HG02840 (cell line): Measurements from ENCODE around the gene CORO2B.
"Not testable (repeated sequence)": the region's sequence is repeated elsewhere in the genome, so short reads cannot be mapped to it uniquely, and the experiment has no call there.

ENCODE experiments used
- ATAC-seq: cut with Tn5 transposase; IDR thresholded peaks from one replicate; pipeline ENCODE4 v1.9.1; 2021; ENCODE audit warnings: mild to moderate bottlenecking, moderate library complexity, moderate number of reproducible peaks; ENCODE audit not compliant: unreplicated experiment, low FRiP score

Gene CORO2B

DNA sequence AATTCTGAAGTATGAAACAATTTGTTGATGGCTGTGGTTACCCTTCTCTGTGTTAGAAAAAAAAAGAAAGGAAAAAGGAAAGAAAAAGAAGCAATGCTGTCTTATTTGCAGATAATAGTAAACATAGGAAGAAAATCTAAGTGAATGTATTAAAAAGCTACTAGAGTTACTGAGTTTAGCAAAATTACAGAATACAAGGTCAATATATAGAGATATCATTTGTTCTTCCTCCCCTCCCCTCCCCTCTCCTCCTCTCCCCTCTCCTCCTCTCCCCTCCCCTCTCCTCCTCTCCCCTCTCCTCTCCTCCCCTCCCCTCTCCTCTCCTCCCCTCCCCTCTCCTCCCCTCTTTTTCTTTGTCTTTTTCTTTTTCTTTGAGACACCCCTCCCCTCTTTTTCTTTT, 172.8 kb downstream of the CORO2B start:
- no peak for ATAC-seq

DNA sequence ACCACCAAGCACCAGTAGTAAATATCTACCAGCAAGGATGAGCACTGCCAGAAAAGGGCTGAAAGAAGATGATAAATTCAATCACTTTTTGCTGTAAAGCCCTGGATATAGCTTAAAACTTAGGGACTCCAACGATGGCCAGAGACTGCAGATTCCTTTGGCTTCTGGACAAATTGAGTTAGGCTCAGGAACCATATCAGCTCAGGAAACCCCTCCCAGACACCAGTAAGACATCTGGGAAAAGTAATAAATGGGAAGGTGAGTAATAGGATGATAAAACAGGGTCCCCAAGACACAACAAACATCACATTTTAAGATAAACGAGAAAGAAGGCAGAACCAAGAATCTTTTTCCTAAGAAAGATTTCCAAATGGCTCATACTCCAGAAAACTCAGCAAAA, 176.9 kb downstream of the CORO2B start:
- ATAC-seq, result no peak

DNA sequence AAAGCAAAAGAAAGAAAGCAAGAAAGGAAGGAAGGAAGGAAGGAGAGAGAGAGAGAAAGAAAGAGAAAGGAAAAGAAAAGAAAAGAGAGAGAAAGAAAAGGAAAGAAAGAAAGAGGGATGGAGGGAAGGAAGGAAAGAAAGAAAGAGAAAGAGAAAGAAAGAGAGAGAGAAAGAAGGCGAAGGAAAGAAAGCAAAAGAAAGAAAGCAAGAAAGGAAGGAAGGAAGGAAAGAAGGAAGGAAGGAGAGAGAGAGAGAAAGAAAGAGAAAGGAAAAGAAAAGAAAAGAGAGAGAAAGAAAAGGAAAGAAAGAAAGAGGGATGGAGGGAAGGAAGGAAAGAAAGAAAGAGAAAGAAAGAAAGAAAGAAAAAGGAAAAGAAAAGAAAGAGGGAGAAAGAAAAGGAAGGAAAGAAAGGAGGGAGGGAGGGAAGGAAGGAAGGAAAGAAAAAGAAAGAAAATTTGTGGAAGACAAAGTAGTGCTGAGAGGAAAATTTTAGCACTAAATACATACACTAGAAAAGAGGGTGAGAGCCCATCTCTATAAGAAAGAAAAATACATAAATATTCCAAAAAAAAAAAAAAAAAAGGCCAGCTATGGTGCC, 181.3 kb downstream of the CORO2B start:
- not testable (repeated sequence) for ATAC-seq

- ATAC-seq, result no peak
Measured at GRCh38 chr15:68763063-68763462, 184.3 kb downstream of the CORO2B start.

- ATAC-seq, result no peak
Measured at GRCh38 chr15:68764090-68764489, 185.3 kb downstream of the CORO2B start.

GRCh38 chr15:68765602-68766368, 187.0 kb downstream of the CORO2B start:
- no peak for ATAC-seq

DNA sequence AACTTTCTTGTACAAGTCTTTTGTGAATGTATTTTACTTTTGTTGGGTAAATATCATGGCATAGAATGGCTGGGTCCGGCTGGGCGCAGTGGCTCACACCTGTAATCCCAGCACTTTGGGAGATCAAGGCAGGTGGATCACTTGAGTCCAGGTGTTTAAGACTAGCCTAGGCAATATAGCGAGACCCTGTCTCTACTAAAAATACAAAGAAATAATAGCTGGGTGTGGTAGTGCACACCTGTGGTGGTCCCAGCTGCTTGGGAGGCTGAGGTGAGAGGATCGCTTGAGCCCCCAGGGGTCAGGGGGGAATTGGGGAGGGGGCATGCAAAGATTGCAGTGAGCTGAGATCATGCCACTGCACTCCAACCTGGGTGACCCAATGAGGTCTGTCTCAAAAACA, 189.0 kb downstream of the CORO2B start:
- no peak for ATAC-seq

DNA sequence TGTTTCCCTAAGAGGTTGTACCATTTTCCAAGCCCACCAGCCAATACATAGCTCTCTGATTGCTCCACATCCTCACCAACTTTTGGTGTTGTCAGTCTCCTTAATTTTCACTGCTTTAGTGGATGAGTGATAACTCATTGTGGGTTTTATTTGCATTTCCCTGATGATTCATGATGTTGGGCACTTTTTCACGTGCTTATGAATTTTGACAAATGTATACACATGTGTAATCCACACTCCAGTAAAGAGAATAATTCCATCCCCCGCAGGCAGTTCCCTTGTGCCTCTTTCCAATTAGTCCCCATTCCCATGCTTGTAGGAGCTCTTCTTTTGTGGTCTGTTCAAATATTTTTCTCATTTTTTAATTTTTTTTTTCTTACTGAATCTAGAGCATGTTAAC, 189.5 kb downstream of the CORO2B start:
- no peak for ATAC-seq

DNA sequence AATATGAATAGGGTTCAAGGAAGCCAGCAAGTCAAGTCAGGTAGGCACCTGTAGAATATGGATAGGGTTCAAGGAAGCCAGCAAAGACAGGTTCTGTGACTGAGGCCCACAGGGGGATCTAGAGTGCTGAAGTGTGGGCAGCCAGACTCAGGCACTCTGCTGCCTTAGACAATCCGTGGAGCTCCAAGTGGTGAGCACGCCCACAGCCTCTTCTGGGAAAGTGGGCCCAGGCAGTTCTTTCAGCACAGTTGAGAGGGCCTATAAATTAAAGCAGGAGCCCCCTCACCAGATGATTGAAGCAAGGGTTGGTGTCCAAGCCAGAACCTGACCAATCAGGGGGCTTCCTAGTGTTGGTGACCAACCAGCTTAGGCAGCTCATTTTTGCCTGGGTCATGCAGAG, 190.9 kb downstream of the CORO2B start:
- no peak for ATAC-seq

DNA sequence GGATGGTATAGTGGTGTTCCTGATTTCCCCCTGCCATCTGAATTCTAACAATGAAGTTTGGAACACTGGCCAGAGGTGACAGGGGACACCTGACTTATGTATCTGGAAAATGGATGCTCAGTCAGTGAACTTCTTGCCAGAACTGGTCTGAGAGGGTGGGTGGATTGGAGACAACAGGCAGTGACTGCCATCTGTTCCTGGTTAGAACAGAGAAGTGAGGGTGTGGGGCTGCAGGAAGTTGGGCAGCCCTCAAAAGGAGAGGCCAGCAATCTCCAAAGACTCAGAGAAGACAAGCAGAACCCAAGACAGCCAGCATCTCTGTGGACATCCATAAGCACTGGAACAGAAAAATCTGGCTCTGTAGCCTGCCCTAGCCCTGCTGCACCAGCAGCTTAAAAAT, 191.4 kb downstream of the CORO2B start:
- no peak for ATAC-seq

GRCh38 chr15:68773036-68773435, 194.2 kb downstream of the CORO2B start:
- ATAC-seq, result no peak

DNA sequence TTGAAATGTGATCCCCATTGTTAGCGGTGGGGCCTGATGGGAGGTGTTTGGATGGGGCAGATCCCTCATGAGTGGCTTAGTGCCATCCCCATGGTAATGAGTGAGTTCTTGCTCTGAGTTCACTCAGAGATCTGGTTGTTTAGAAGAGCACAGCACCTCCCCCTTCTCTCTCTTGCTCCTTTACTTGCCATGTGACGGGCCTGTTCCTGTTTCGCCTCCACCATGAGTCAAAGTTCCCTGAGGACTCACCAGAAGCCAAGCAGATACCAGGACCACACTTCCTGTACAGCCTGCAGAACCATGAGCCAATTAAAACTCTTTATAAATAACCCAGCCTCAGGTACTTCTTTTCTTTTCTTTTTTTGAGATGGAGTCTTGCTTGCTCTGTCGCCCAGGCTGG, 195.3 kb downstream of the CORO2B start:
- ATAC-seq, result no peak

DNA sequence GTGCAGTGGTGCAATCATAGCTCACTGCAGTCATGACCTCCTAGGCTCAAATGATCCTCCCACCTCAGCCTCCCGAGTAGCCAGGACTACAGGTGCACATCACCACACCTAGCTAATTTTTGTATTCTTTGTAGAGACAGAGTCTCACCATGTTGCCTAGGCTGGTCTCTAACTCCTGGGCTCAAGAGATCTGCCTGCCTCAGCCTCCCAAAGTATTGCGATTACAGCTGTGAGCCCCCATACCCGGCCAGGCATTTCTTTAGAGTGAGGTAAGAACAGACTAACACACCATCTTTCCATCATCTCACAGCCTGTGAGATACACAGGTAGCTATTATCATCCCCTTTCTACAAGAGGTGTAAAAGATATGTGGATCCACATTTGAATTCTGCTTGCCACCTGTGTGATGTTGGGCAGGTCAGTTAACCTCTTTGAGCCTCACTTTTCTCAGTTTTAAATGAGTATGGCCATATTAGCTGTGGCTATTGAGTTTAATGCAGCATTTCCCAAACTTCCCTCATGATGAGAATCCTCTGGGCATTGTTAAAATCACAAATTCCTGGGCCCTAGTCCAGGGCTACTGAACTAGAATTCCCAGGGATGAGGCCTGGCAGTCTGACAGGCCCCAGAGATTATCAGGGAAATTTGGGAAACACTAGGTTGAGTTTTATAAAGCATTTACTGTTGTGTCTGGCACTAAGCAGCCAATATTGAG, 195.9 kb downstream of the CORO2B start:
- no peak for ATAC-seq

GRCh38 chr15:68775236-68775577, 196.4 kb downstream of the CORO2B start:
- ATAC-seq, result no peak

DNA sequence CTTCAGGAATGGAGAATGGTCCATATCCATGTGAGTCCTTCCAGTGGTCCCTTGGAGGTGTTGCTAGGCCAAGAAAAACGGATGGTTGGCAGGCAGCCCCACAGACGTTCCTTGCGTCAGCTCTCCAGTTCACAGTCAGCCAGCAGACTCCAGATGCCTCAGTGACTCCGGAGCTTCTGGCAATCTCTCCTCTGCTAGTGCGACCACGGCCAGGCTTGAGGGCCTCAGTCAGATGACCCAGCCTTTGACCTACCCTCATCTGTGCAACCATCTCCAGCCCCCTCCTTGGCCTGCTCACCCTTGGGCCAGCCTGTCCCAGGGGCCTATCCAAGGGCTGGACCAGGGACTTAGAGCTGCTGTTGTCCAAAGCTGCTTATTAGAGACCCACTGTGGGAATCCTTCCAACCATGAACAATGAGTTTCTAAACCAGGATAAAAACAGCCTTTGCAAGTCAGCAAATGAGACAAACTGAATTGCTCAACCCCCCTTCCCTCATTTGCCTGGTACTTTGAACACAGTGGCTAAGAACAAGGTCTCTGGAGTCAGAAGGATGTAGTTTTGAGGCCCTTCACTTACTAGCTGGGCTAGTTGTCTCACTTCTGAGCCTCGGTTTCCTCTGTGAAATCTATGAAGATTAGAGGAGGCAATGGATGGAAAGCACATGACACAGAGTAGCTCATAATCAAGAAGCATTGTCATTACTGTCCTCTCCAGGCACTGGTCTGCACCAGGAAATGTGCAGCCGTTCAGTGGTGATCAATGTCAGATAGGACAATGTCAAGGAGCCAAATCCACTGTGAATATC, 197.1 kb downstream of the CORO2B start:
- no peak for ATAC-seq

DNA sequence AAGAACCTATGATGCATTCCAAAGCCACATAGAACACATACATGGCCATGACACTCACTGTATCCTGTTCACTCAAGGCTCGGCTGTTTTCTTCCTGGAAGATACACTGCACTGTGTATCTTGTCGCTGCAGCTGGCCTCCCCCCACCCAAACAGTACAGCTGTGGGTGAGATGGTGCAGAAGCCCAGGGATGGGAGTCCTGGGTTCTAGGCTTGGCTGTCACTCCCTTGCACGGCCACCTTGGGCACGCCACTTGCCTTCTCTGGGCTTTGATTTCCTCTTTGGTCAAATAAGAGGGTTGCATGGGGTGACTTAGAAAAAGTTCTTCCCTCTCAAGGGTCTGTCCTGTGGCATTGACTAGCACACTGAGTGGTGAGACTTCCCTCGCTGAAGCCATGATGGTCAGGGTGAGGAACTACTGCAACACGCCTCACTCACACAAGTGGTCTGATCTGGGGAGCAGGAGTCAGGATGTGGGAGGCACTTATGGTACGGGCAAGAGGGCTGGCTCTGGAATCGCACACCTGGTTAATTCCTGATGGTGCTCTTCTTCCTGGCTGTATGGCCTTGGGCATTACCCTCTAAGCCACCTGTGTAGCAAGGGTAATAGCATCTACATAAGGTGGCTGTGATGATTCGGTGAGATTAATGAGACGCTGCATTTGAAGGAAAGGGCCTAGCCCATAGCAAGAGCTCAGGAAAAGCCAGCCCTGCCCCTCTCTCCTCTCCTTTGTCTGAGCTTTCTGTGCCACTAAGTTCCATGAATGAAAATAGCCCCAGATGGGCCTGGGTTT, 197.9 kb downstream of the CORO2B start:
- no peak for ATAC-seq
